NCI-H2196 treated with DMSO at 0.1 percent for 48 hours (cell line): Measurements from ENCODE around the gene NFKBIA.
"Not testable (repeated sequence)": the region's sequence is repeated elsewhere in the genome, so short reads cannot be mapped to it uniquely, and the experiment has no call there.

Source experiments
- DNase-seq: peaks from one replicate; lab custom pipeline; 2025; ENCODE audit not compliant: unreplicated experiment; lab: John Stamatoyannopoulos, UW

NFKBIA gene

DNA sequence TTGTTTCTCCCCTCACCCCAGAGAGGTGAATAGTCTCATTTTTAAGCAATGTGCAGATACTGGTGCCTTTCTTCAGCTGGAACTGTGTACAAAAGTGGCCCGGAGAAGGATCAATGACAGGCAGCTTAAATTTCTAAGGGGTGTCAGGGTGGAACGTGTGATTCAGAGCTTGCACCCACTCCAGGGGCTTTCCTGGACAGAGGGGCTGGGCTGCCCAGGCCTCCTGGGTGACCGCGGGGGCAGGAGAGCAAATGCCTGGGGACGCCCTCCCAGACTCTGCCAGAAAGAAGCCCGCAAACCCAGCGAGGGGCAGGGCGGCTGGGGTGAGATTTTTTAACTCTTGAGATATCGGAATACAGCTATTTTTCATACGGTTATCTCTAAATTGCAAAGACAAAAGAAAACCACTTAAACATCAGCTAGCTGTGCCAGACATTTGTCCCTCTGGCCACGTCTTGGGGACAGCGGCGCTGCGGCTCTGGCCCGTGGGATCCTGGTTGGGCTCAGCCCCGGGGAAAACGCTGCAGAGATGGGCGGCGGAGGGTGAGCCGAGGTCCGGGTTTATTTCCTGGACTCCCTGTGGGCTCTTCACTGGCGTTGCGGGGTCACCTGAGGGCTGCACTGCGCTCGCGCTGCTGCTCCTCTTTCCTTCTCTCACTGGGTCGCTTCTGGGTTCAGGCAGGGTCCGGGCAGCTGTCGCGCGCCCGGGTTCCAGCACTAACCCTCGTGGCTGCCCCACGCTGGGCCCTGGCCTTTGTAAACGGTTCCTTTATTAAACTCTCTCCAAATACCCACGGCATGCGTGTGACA, 35.8 kb downstream of the NFKBIA start:
- no peak for DNase-seq

DNA sequence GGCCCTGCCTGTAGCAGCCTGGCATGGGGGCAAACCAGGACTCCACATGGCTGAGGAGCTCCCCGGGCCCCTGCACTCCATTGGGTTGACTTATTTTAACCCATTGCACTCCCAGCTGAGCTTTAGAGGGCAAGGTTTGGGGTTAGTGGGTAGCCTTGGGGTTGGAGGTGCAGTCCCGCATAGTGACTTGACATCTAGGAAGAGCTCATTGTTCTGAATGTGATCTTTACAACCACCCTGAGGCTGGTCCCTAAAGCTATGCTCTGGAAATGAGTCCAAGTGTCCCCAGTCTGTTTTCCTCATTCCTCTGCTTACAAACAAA, 36.4 kb downstream of the NFKBIA start:
- no peak for DNase-seq

DNA sequence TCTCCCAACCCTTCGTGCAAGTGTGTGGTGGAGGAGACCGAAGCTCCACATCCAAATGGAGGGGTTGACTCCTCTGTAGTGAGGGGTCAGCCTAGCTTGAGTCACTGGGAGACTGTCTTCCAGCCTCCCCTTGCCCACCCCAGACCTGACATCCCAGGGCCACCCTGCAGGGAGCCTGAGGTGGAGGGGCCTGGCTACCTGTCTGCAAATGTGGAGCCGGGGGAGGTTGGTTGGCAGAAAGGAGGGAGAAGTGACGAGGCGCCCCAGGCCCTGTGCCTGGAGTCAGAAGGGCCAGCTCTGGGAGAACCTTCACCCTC, 37.5 kb downstream of the NFKBIA start:
- no peak for DNase-seq

DNA sequence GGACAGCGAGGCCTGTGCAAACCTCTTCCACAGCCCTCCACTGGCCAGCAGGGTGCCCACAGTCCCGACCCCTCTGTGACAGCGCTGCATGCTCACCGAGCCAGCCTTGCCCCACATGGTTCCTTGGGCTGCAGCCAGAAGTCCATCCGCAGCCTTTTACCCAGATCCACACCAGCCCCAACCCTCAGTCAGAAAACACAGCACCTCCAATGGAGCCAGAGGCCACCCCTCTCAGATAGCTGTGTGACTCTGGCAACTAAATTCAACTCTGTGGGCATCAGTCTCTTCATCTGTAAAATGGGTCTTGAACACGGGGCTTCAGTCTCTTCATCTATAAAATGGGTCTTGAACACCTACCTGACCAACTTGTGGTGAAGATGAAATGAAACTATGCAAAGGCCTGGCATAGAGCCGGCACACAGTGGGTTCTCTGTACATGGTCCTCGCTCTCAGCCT, 38.0 kb downstream of the NFKBIA start:
- DNase-seq: no peak

DNA sequence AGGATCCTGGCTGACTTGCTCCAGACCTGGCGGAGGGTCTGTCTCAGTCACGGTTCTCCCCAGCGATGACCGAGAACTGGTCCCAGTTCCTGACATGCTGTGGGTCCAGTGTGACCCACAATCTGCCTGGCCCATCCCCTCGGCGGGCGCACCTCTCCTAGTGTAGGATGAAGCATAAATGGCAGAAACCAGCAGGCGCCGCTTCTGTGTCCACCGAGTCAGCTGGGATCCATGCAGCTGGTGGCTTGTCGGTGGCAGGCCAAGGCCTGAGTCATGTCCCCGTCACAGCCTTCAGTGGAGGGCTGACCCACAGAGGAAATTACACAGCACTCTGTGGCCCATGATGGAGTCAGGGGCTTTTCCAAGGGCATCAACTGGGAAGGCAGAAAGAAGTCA, 38.5 kb downstream of the NFKBIA start:
- DNase-seq: no peak

DNA sequence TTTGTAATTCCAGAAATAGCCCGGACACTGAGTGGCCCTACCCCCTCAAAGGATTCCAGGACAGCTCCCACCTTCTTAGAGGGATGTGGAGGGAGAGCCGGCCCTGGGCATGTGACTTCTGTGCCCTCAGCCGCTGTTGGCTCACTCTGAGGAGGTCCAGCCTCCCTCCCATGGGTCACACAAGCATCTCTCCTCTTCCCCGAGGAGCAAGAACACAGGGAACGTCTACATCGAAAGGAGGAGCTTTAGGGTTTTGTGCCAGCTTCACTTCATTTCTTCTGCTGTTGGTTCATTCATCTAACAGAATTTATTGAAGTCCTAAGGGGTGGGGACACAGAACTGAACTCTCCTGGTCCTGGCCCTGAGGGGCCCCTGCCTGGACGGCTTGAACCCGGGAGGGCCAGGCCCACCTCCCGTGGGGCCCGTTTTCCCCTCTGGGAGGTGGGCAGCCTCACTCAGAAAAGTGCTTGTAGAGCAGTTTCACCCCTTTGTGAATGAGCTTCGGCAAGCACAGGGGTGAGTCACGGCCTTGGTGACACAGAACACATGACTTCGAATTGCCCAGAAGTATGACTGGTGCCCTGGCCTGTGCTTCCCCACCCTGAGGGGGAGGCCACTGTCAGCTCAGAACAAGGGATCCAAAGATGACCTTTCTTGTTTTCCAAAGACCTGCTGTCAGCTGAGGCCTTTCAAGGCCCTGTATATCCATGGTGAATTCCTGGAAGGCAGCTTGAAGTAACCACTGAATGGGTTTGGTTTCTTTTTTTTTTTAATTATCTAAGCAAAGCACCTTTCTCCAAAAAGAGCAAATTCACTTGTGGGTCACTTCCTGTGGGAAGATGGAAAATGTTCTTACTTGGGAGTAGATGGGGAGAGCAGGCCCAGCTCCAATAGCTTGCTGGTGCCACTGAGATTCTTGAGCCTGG, 39.2 kb downstream of the NFKBIA start:
- no peak for DNase-seq

DNA sequence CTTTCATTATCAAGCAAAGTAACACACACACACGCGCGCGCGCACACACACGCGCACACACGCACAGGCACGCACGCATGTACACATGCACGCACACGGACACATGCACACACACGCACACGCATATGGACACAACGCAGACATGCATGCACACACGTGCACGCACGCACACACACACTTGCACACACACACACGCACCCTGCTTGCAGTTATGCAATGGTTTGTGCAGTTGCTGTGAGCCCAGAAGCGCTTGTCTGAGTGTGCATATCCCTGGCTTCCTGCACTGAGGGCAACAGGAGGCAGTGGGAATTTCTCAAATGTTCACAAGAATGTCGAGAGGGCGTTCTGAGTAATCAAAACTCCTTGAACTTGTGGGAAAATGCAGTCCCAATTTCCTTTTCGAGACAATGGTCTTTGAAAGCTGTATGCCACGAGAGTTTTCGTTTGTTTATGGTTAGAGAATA, 41.6 kb downstream of the NFKBIA start:
- DNase-seq: no peak

DNA sequence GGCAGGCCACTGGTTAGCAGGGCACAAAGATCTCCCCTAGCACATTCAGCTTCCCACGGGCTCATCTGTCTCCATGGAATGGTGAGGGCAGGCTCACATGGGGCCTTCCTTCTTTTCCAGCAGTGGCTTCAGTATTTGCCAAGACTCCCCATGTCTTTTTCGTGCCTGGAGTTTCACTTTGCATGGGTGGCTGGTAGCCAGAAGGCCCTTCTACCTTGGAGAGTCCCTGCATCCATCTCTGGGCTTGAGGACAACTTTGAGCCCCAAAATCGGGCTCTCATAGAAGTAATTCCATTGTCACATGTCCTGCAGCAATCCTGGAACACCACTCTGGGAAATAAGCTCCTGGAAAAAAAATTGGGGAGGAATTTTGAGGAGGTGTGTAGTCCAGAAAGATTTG, 42.1 kb downstream of the NFKBIA start:
- DNase-seq: no peak

DNA sequence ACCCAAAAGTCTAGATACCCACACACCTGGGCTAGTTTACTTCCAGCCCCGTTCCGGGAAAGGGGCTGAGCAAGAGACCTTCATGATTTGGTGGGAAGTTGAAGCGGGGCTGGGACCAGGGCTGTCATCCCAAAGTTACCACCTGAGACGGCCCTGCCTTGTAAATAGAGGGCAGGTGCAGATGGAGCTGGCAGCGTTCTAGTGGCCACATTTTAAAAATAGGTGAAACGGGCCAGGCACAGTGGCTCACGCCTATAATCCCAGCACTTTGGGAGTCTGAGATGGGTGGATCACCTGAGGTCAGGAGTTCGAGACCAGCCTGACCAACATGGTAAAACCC, 43.4 kb downstream of the NFKBIA start:
- no peak for DNase-seq

DNA sequence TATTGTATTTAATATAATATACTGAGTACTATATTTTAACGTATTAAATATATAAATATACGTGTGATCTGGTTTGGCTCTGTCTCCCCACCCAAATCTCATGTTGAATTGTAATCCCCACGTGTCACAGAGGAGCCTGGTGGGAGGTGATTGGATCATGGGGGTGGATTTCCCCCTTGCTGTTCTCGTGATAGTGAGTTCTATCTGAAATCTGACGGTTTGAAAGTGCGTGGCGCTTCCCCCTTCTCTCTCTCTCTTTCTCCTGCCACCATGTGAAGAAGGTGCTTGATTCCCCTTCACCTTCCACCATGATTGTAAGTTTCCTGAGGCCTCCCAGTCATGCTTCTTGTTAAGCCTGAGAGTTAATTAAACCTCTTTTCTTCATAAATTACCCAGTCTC, 44.9 kb downstream of the NFKBIA start:
- DNase-seq: not testable (repeated sequence)

DNA sequence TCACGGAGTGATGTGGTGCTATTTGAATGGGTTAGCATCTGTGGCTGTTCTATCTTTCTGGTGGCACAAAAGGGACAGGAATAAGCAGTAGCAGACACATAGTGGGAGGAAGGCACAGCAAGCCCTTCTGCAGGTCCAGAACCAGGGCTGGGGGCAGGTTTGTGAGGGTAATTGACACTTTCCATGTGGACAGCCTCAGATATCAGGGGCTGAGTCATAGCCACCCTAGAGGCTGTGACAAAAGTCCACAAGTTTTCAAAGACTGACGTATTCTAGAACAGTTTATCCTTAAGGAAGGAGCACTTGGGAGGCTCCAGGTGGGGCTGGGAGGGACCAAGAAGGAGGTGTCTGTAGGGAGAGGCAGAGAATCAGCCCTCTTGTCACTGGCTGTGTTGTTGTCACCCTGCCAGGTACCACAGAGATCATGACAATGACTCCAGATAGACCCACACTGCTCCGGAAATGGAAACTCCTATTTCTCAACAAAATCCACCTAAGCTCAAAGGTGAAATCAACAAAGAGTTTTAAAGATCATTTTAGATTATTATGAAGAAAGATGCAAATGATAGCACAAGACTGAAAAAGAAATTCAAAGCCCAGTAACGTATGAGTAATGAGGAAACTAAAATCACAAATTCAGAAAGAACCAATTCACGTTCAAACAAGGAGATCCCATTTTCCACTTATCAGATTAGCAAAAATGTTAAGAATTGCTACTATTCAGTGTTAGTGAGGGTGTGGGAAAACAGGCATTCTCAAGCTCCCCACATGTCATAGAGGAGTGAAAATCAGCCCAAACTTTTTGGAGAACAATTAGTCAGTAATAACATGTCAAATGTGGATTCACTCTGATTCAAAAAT, 48.3 kb downstream of the NFKBIA start:
- no peak for DNase-seq

DNA sequence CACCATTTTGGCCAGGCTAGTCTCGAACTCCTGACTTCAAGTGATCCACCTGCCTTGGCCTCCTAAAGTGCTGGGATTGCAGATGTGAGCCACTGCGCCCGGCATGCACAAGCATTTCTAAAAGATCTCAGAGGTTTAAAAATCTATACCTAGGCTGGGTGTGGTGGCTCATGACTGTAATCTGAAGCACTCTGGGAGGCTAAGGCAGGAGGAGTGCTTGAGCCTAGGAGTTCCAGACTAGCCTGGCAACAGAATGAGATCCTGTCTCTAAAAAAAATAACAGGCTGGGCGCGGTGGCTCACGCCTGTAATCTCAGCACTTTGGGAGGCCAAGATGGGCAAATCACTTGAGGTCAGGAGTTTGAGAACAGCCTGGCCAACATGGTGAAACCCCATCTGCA, 49.3 kb downstream of the NFKBIA start:
- DNase-seq: not testable (repeated sequence)

DNA sequence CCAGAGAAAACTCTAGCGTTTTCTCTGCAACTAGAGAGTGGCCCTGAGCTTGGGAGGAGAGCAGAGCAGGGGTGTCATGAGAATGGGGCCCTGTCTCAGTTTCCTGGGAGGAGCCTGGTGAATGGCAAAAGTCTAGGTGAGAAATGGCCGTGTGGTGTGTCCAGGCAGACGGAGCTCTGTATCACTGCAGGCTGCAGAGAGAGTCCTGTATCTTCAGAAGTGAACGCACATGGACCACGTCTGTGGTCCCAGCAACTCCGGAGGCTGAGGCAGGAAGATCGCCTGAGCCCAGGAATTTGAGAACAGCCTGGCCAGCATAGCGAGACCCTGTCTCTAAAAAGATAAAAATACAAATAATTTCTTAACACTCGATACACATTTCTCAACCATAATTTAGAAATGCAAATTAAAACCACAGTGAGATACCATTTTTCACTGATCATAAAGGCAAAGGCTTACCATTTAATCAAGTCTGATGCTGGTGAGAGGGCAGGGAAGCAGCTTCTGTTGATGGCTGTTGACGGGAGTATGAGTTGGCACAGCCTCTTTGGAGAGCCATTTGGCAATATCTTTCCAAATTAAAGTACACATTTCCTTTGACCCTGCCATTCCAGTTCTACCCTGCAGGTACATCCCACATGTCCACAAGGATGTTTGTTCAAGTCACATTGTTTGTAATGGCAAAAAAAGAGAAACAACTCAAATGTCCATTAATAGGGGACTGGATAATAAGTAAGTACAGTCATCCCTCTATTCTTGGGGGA, 51.0 kb downstream of the NFKBIA start:
- DNase-seq: no peak

DNA sequence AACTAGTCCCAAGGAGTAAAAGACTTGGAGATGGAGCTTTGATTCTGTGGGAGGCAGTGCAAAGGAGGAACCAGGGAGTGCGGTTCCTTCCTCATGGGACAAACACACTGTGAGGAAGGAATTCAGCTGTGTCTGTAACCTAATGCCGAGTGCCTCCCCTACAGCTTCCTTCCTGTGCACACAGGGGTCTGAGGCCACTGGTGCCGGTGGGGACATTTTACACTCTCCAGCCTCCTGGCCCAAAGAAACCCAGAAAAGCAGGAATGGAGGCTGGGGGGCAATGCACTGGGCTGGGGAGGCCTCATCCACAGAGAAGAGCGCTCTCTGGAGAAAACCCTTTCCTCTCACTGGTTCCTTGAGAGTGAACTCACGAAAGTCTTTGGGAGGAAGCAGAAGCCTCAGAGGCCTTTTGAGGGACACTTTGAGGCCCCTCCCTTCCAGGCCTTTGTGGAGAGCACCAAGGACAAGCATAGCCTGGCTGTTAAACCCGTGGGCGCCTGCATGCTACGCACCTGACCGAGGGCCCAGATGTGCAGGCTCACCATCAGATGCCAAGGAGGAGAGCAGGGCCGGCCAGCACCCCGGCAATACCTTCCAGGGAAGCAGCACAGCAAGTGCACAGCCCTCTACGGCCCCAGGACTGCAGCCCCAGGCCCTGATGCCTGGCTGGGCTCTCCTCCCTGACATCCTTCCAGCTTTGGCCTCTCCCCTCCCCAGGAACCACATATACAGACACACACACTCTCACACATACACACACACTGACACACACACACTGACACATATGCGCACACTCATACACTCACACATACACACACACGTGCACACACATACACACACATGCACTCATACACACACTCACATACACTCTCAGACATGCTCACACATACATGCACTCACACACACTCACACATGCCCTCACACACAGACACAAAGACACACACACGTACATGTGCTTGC, 52.0 kb downstream of the NFKBIA start:
- no peak for DNase-seq

DNA sequence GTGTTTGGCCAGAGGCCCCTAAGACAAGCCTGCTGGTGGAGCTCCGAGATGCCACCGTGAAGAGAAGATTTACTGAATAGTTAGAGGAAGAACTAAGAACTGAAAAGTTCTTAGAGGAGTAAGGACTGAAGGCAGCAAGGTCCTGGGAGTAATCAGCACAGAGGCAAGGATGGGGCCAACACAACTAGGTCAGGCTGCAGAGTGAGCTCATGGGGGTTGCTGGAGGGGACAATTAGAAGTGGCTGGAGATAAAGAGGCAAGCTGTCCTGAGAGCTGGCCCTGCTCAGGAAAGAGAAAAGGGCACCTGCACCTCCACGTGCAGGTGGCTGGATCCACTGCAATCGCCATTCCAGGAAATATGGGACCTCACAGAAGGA, 52.7 kb downstream of the NFKBIA start:
- no peak for DNase-seq
